CD4-positive, CD25-positive, alpha-beta regulatory T cell (primary cell): Measurements from ENCODE around the gene RAB2B. TPM values are rescaled to one million over a fixed set of nuclear protein-coding genes. Genes with fewer than 3 reads are reported as not detected.

Experiments used
- ATAC-seq, 2 donors: fragments of 150-1000 bp; cut with Tn5 transposase; one replicate each; pipeline ENCODE4 v1.10.0; 2021; ENCODE audit warnings: low read depth in 2 of 2, moderate number of reproducible peaks in 2 of 2, moderate library complexity in 1 of 2
- DNase-seq, 3 donors: peaks; one replicate each; pipeline versions ENCODE4 v3.0.0 to v3.0.0-alpha.2; 2012 to 2022; ENCODE audit warnings: mixed read lengths in 1 of 3
- H3K27ac ChIP-seq: one replicate; pipeline ENCODE4 v1.7.0; 2013; ENCODE audit warnings: mild to moderate bottlenecking, low read length; ENCODE audit not compliant: insufficient read depth, poor library complexity, severe bottlenecking
- H3K27me3 ChIP-seq: one replicate; pipeline ENCODE4 v1.7.0; 2013; ENCODE audit warnings: low read length; ENCODE audit not compliant: control insufficient read depth, insufficient read depth
- H3K36me3 ChIP-seq: one replicate; pipeline ENCODE4 v1.7.0; 2013; ENCODE audit warnings: mild to moderate bottlenecking, low read length, moderate library complexity; ENCODE audit not compliant: control insufficient read depth, insufficient read depth
- H3K4me1 ChIP-seq: 2 replicates; pipeline ENCODE4 v1.7.0; 2013; ENCODE audit warnings: mild to moderate bottlenecking, low read length; ENCODE audit not compliant: insufficient read depth, control insufficient read depth, poor library complexity, severe bottlenecking
- H3K4me3 ChIP-seq: one replicate; pipeline ENCODE4 v1.7.0; 2013; ENCODE audit warnings: low read depth, mild to moderate bottlenecking, low read length, moderate library complexity
- H3K9me3 ChIP-seq, 2 experiments: 1 replicate in 1 of 2; 2 replicates in 1 of 2; pipeline ENCODE4 v1.7.0; 2013; ENCODE audit warnings: low read length in 2 of 2, mild to moderate bottlenecking in 1 of 2, moderate library complexity in 1 of 2; ENCODE audit not compliant: control insufficient read depth in 2 of 2
- H3K27ac Mint-ChIP-seq, 3 donors: one replicate each; pipeline ENCODE4 v1.8.0; 2020 to 2022; ENCODE audit warnings: mild to moderate bottlenecking in 3 of 3, mixed read lengths in 3 of 3, moderate library complexity in 2 of 3
- H3K27me3 Mint-ChIP-seq: one replicate; pipeline ENCODE4 v1.8.0; 2022; ENCODE audit warnings: mild to moderate bottlenecking, mixed read lengths
- H3K36me3 Mint-ChIP-seq: one replicate; pipeline ENCODE4 v1.8.0; 2020; ENCODE audit warnings: mixed read lengths
- H3K4me1 Mint-ChIP-seq, 4 donors: one replicate each; pipeline ENCODE4 v1.8.0; 2020 to 2022; ENCODE audit warnings: mixed read lengths in 4 of 4, mild to moderate bottlenecking in 1 of 4
- H3K4me3 Mint-ChIP-seq, 4 donors: one replicate each; pipeline ENCODE4 v1.8.0; 2020 to 2022; ENCODE audit warnings: mild to moderate bottlenecking in 4 of 4, mixed read lengths in 4 of 4, moderate library complexity in 3 of 4
- H3K9me3 Mint-ChIP-seq, 7 donors: one replicate each; pipeline ENCODE4 v1.8.0; 2020 to 2022; ENCODE audit warnings: mixed read lengths in 7 of 7, mild to moderate bottlenecking in 3 of 7, moderate library complexity in 2 of 7
- polyA plus RNA-seq, 4 donors: library from polyadenylated mRNA; unstranded; fragments of 300-500 nt; fragmentation: Illumina TruSeq; gene quantifications; one replicate each; pipeline ENCODE4 v1.2.3, GENCODE V29; 2021
- total RNA-seq: library from RNA; stranded (reverse); gene quantifications from one replicate; pipeline ENCODE4 v1.2.3, GENCODE V29; 2022

Gene RAB2B
- total and polyA plus RNA-seq, 5 donors from 2014 or later, result 12.1 to 32.6 (median 16.8) TPM

DNA sequence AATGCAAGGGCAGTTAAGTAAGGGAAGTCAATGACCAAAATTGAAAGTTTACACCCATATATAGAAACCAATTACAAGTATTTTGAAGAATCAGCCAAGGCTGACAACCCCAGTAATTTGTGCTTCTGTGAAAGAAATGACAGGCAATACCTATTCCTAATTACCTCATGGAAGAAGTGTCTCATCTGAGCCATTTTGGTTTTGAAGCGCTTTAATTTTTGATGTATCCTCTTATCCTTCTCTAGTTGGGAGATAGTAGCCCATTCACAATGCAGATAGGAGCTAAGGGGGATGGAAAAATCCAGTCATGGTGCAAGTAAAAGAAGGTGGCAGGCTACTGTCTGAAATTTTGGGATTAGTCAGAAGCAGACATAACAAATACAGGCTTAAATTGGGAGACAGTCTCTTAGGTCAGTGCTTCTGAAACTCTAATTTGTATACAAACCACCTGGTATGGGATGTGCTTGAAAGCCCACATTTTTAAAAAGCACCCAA is 62.6 kb downstream of the RAB2B start:
- Histone ChIP-seq H3K4me1 (no peaks in the 10 kb centered on the region), H3K4me3 (no peak overlapping the region), H3K9me3 (no peaks in the 10 kb centered on the region), H3K36me3 (peaks cover 79% of the 10 kb centered on the region), H3K27ac (no peak overlapping the region), H3K27me3 (no peaks in the 10 kb centered on the region)
- peak overlapping the region in 2 of 3 donors; percentile 10 to 45 for H3K27ac Mint-ChIP-seq
- H3K4me3 Mint-ChIP-seq, result no peak overlapping the region
- H3K9me3 Mint-ChIP-seq, result no peaks in the 10 kb centered on the region
- no peaks in the 10 kb centered on the region for H3K27me3 Mint-ChIP-seq
- H3K36me3 Mint-ChIP-seq, result peaks cover 50% of the 10 kb centered on the region
- peak in 1 of 3 donors; percentile 41 for DNase-seq
- peaks cover 3 to 18% (median 6%) of the 10 kb centered on the region in 4 donors for H3K4me1 Mint-ChIP-seq
- ATAC-seq, result no peak

Other genes starting within 250 kb of the RAB2B start
- gene HNRNPC, start 207.5 kb downstream of the RAB2B start, total RNA-seq, result 582 TPM
- gene HNRNPC, start 207.5 kb downstream of the RAB2B start, polyA plus RNA-seq, result 100 to 1,000 TPM; 752 to 840 (median 794) TPM
- gene RPGRIP1, start 196.9 kb downstream of the RAB2B start, total RNA-seq, result not detected
- gene RPGRIP1, start 196.9 kb downstream of the RAB2B start, polyA plus RNA-seq, result under 1 TPM in 1 of 4 donors, not detected in 3; 0.10 TPM
- gene SUPT16H, start 92.9 kb downstream of the RAB2B start, total RNA-seq, result 49.7 TPM
- 10 to 100 TPM; 58.8 to 65.5 (median 63.7) TPM for gene SUPT16H, start 92.9 kb downstream of the RAB2B start, polyA plus RNA-seq
- gene CHD8, start 20.8 kb downstream of the RAB2B start, total RNA-seq, result 142 TPM
- 10 to 100 TPM; 15.3 to 30.9 (median 20.9) TPM for gene CHD8, start 20.8 kb downstream of the RAB2B start, polyA plus RNA-seq
- gene TOX4, start 236 bp upstream of the RAB2B start, total RNA-seq, result 128 TPM
- gene TOX4, start 236 bp upstream of the RAB2B start, polyA plus RNA-seq, result 100 to 1,000 TPM in 1 of 4 donors, 10 to 100 TPM in 3; 90.0 to 114 (median 95.4) TPM
- gene METTL3, start 34.4 kb upstream of the RAB2B start, total RNA-seq, result 59.0 TPM
- 10 to 100 TPM; 20.6 to 32.6 (median 23.9) TPM for gene METTL3, start 34.4 kb upstream of the RAB2B start, polyA plus RNA-seq
- gene SALL2, start 49.4 kb upstream of the RAB2B start, total RNA-seq, result 2.8 TPM
- 1 to 10 TPM in 3 of 4 donors, under 1 TPM in 1; 0.73 to 2.1 (median 1.9) TPM for gene SALL2, start 49.4 kb upstream of the RAB2B start, polyA plus RNA-seq
- gene OR10G3, start 103.1 kb upstream of the RAB2B start, total RNA-seq, result not detected
- not detected for gene OR10G3, start 103.1 kb upstream of the RAB2B start, polyA plus RNA-seq
- gene OR10G2, start 158.0 kb upstream of the RAB2B start, total RNA-seq, result not detected
- not detected for gene OR10G2, start 158.0 kb upstream of the RAB2B start, polyA plus RNA-seq
- gene OR4E2, start 176.9 kb upstream of the RAB2B start, total RNA-seq, result not detected
- gene OR4E2, start 176.9 kb upstream of the RAB2B start, polyA plus RNA-seq, result not detected
- not detected for gene OR4E1, start 196.9 kb upstream of the RAB2B start, total RNA-seq
- under 1 TPM in 1 of 4 donors, not detected in 3; 0.18 TPM for gene OR4E1, start 196.9 kb upstream of the RAB2B start, polyA plus RNA-seq